ENCODE results near the gene CHTF18.

- no peak for TF ChIP-seq POLR2A (IDR thresholded peaks at IDR 0.05; ENCODE audit: low read depth, low read length)
- TF ChIP-seq POLR2AphosphoS5 (IDR thresholded peaks at IDR 0.05; ENCODE audit: low read depth, low read length), result no peak
- TF ChIP-seq TAF1 (IDR thresholded peaks at IDR 0.05; ENCODE audit: low read depth, low read length), result no peak
- no peak for TF ChIP-seq SPI1 (IDR thresholded peaks at IDR 0.05; ENCODE audit: low read depth, low read length)
- no peak for TF ChIP-seq POU2F2 (IDR thresholded peaks at IDR 0.05; ENCODE audit: low read depth, low read length)
Observed at GRCh38 chr16:751152-752006, 37.0 kb upstream of the CHTF18 start.

Measured in GM12891 (cell line).